Retinal pigment epithelial cell (primary cell): ENCODE measurements around the gene PLXNC1.
A peak's percentile ranks its signal among the peaks of the same experiment; 100 is the strongest.

Experiments
- DNase-seq: peaks from one replicate; pipeline ENCODE4 v3.0.0-alpha.2; 2010; ENCODE audit warnings: low read depth
- H3K4me3 ChIP-seq: 2 replicates; pipeline ENCODE4 v1.5.1; 2011; ENCODE audit warnings: mild to moderate bottlenecking, low read length, control low read depth, moderate library complexity
- CTCF ChIP-seq: conservative IDR thresholded peaks from 2 replicates; pipeline ENCODE4 v1.5.1; 2011; ENCODE audit warnings: low read depth, low read length, control low read depth, inconsistent platforms

The PLXNC1 gene

GRCh38 chr12:94258593-94258992 lies 110.2 kb downstream of the PLXNC1 start:
- H3K4me3 ChIP-seq: no peak overlapping the region
- no peak for DNase-seq
- no peak for TF ChIP-seq CTCF

GRCh38 chr12:94260017-94260416 lies 111.6 kb downstream of the PLXNC1 start:
- no peak for TF ChIP-seq CTCF
- no peak for DNase-seq
- H3K4me3 ChIP-seq: no peak overlapping the region

- no peak for DNase-seq
- no peak for TF ChIP-seq CTCF
- no peak overlapping the region for H3K4me3 ChIP-seq
These were observed 112.3 kb downstream of the PLXNC1 start for GRCh38 chr12:94260717-94261116.

- TF ChIP-seq CTCF: no peak
- H3K4me3 ChIP-seq: no peak overlapping the region
- DNase-seq: no peak
These were observed 112.7 kb downstream of the PLXNC1 start for GRCh38 chr12:94261119-94261518.

GRCh38 chr12:94261786-94262185 lies 113.4 kb downstream of the PLXNC1 start:
- no peak for DNase-seq
- no peak for TF ChIP-seq CTCF
- peak overlapping the region; percentile 56 for H3K4me3 ChIP-seq

GRCh38 chr12:94262228-94263010 lies 114.0 kb downstream of the PLXNC1 start:
- no peak for TF ChIP-seq CTCF
- peak overlapping the region; percentile 56 for H3K4me3 ChIP-seq
- peak; percentile 96 for DNase-seq

- H3K4me3 ChIP-seq: no peak overlapping the region
- no peak for TF ChIP-seq CTCF
- DNase-seq: no peak
These were observed 114.8 kb downstream of the PLXNC1 start for GRCh38 chr12:94263011-94263811.
